ENCODE measurements around the gene PPARG. TPM values are rescaled to one million over a fixed set of nuclear protein-coding genes. Genes with fewer than 3 reads are reported as not detected.
"Not testable (repeated sequence)": the region's sequence is repeated elsewhere in the genome, so short reads cannot be mapped to it uniquely, and the experiment has no call there.

Gene PPARG
- 25.7 TPM for total RNA-seq
- long read RNA-seq, transcript PPARG-202 (8 exons, 1,870 nt): minor isoform, 7 of 21 reads
- long read RNA-seq, transcript PPARG-207 (7 exons, 1,722 nt): major isoform, 9 of 21 reads
- long read RNA-seq, partial matches to known transcripts: 0 of 21 reads
- long read RNA-seq, other reads (novel, unspliced or antisense): 1 of 21 reads

GRCh38 chr3:12288182-12289129, at the start of gene PPARG:
Gene PPARG (plus strand): TSS chr3:12289070. CDS start chr3:12379712, 90,642 bp downstream.
- ATAC-seq (peak; percentile 70), DNase-seq (ENCODE audit: missing footprints) (peak; percentile 77)
- intact Hi-C loops (cut with DNase I): loop anchor here (5.0 to 10.0 kb wide), 2 partner anchors 86 to 151 kb away; no protein-coding TSS in a partner anchor

GRCh38 chr3:12239301-12239700, 49.6 kb upstream of the PPARG start:
- intact Hi-C loops (cut with DNase I): no loop called here
- no peak for DNase-seq (ENCODE audit: missing footprints)
- peak; percentile 93 for ATAC-seq

- intact Hi-C loops (cut with DNase I): no loop called here
- no peak for ATAC-seq
- no peak for DNase-seq (ENCODE audit: missing footprints)
Observed at GRCh38 chr3:12242772-12243171, 46.1 kb upstream of the PPARG start.

GRCh38 chr3:12246497-12247163, 42.2 kb upstream of the PPARG start:
- intact Hi-C loops (cut with DNase I): no loop called here
- ATAC-seq (no peak), DNase-seq (ENCODE audit: missing footprints) (no peak)

- intact Hi-C loops (cut with DNase I): no loop called here
- ATAC-seq (no peak), DNase-seq (ENCODE audit: missing footprints) (no peak)
Observed at GRCh38 chr3:12247411-12247810, 41.5 kb upstream of the PPARG start.

GRCh38 chr3:12249519-12249918, 39.4 kb upstream of the PPARG start:
- ATAC-seq: no peak
- DNase-seq (ENCODE audit: missing footprints): no peak
- intact Hi-C loops (cut with DNase I): no loop called here

GRCh38 chr3:12252889-12253288, 36.0 kb upstream of the PPARG start:
- intact Hi-C loops (cut with DNase I): no loop called here
- DNase-seq (ENCODE audit: missing footprints) (no peak), ATAC-seq (no peak)

GRCh38 chr3:12253516-12254343, 35.1 kb upstream of the PPARG start:
- intact Hi-C loops (cut with DNase I): no loop called here
- ATAC-seq (no peak), DNase-seq (ENCODE audit: missing footprints) (no peak)

GRCh38 chr3:12255393-12255792, 33.5 kb upstream of the PPARG start:
- DNase-seq (ENCODE audit: missing footprints): no peak
- intact Hi-C loops (cut with DNase I): no loop called here
- ATAC-seq: no peak

GRCh38 chr3:12258911-12259310, 30.0 kb upstream of the PPARG start:
- intact Hi-C loops (cut with DNase I): no loop called here
- ATAC-seq (no peak), DNase-seq (ENCODE audit: missing footprints) (no peak)

- DNase-seq (ENCODE audit: missing footprints); ATAC-seq; intact Hi-C loops (cut with DNase I): not testable (repeated sequence)
Observed at GRCh38 chr3:12262173-12262572, 26.7 kb upstream of the PPARG start.

- no peak for DNase-seq (ENCODE audit: missing footprints)
- intact Hi-C loops (cut with DNase I): no loop called here
- no peak for ATAC-seq
Observed at GRCh38 chr3:12265508-12265907, 23.4 kb upstream of the PPARG start.

- no peak for ATAC-seq
- intact Hi-C loops (cut with DNase I): no loop called here
Observed at GRCh38 chr3:12266038-12266437, 22.8 kb upstream of the PPARG start.

GRCh38 chr3:12267376-12268030, 21.4 kb upstream of the PPARG start:
- DNase-seq (ENCODE audit: missing footprints) (no peak), ATAC-seq (no peak)
- intact Hi-C loops (cut with DNase I): no loop called here

More at GRCh38 chr3:12266038-12266437, 22.8 kb upstream of the PPARG start:
- DNase-seq (ENCODE audit: missing footprints): no peak

GRCh38 chr3:12268049-12268735, 20.7 kb upstream of the PPARG start:
- no peak for ATAC-seq
- intact Hi-C loops (cut with DNase I): no loop called here

GRCh38 chr3:12270976-12271375, 17.9 kb upstream of the PPARG start:
- intact Hi-C loops (cut with DNase I): no loop called here
- ATAC-seq: no peak
- DNase-seq (ENCODE audit: missing footprints): no peak

More at GRCh38 chr3:12268049-12268735, 20.7 kb upstream of the PPARG start:
- DNase-seq (ENCODE audit: missing footprints): no peak

GRCh38 chr3:12273045-12273695, 15.7 kb upstream of the PPARG start:
- ATAC-seq (no peak), DNase-seq (ENCODE audit: missing footprints) (no peak)
- intact Hi-C loops (cut with DNase I): no loop called here
